Stimulated activated CD4-positive, alpha-beta T cell treated with anti-CD3 and anti-CD28 coated beads, Interleukin-1b, Interleukin-23, amount 100 ng/mL, for 4 hours (primary cell): ENCODE measurements around the gene TMEM82.
"Not testable (repeated sequence)": the region's sequence is repeated elsewhere in the genome, so short reads cannot be mapped to it uniquely, and the experiment has no call there.

ENCODE experiments used
- DNase-seq, 2 donors: peaks; one replicate each; pipeline ENCODE4 v3.0.0-alpha.2; 2020; ENCODE audit warnings: low read depth in 2 of 2

The TMEM82 gene

GRCh38 chr1:15742339-15742801, at the start of gene TMEM82:
TMEM82 (plus strand) TSS chr1:15742499; CDS start chr1:15742560, 61 bp downstream.
- no peak for DNase-seq

- DNase-seq: no peak
These were observed 48.9 kb upstream of the TMEM82 start for GRCh38 chr1:15693371-15693770.

- DNase-seq: peak in 1 of 2 donors; percentile 17
These were observed 45.3 kb upstream of the TMEM82 start for GRCh38 chr1:15696956-15697521.

DNA sequence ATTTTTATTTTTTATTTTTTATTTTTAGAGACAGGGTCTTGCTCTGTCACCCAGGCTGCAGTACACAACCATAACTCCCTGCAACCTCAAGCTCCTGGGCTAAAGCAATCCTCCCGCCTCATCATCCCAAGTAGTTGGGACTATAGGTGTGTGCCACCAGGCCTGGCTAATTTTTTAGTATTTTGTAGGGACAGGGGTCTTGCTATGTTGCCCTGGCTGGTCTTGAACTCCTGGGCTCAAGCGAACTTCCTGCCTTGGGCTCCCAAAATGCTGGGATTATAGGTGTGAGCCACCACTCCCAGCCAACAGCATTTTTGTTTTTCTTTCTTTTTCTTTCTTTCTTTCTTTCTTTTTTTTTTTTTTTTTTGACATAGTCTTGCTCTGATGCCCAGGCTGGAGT, 44.1 kb upstream of the TMEM82 start:
- DNase-seq: no peak

- not testable (repeated sequence) for DNase-seq
These were observed 43.0 kb upstream of the TMEM82 start for GRCh38 chr1:15699321-15699720.

- no peak for DNase-seq
These were observed 41.8 kb upstream of the TMEM82 start for GRCh38 chr1:15700508-15700907.

GRCh38 chr1:15701784-15702183, 40.5 kb upstream of the TMEM82 start:
- DNase-seq: no peak

- no peak for DNase-seq
These were observed 39.4 kb upstream of the TMEM82 start for GRCh38 chr1:15702722-15703550.

- no peak for DNase-seq
These were observed 38.7 kb upstream of the TMEM82 start for GRCh38 chr1:15703562-15703961.

- no peak for DNase-seq
These were observed 37.6 kb upstream of the TMEM82 start for GRCh38 chr1:15704526-15705183.

- DNase-seq: no peak
These were observed 37.1 kb upstream of the TMEM82 start for GRCh38 chr1:15705184-15705566.

DNA sequence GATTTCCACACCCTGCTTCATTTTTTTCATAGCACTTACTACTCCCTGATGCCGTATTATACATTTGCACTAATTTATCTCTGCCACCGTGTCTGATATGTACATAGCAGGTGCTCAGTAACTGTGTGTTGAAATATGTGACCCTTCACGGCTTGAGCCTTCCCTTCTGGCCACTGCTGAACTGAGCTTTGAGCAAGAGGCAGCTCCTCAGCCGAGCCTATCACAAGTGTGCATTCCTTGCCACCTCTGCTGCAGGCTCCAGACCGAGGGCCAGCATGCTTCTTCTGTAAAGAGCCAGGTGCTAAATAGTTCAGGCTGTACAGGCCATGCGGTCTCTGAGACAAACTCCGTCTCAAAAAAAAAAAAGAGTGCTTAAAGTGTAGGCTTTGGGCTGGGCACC, 35.5 kb upstream of the TMEM82 start:
- DNase-seq: no peak

DNA sequence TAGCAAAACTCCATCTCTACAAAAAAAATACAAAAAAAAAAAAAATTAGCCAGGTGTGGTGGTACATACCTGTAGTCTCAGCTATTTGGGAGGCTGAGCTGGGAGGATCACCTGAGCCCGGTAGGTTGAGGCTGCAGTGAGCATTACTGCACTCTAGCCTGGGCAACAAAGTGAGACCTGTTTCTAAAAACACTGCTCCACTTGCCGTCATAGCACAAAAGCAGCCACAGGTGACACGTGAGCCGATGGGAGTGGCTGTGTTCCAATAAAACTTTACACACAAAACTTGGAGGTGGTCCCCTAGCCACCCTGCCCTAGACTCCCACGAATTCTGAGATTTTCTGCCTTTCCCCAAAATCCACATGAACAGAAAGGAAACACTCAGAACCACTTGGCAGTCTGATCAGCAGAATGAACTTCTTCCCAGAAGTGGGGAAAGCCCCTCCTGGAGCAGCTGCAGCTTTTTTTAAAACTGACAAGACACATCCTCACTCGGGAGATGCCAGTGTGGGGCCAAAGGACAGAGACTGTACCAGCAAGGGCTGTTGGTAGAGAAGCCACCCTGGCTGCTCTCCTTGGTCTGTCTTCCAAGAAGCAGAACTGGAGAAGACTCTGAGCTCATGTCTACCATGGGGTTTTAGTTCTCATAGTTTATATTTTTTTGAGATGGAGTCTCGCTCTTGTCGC, 34.9 kb upstream of the TMEM82 start:
- DNase-seq: no peak

GRCh38 chr1:15708486-15709137, 33.7 kb upstream of the TMEM82 start:
- no peak for DNase-seq

DNA sequence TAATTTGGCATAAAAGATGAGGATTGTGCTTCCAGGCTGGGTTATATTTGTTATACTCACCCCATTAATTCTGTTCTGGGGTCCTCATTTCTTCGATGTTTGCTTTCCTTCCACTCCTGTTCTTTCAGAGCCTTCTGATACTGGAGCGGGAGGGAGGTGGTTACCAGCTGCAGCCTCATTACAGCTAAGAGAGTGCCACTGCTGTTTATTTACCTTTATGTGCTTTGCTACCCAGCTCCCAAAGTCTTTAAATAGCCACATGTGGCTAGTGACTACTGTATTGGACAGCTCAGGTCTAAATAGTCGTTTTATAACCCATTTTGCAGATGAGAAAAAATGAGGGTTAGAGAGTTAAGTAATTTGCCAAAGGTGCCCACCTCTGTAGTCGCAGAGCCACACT, 33.1 kb upstream of the TMEM82 start:
- no peak for DNase-seq

DNA sequence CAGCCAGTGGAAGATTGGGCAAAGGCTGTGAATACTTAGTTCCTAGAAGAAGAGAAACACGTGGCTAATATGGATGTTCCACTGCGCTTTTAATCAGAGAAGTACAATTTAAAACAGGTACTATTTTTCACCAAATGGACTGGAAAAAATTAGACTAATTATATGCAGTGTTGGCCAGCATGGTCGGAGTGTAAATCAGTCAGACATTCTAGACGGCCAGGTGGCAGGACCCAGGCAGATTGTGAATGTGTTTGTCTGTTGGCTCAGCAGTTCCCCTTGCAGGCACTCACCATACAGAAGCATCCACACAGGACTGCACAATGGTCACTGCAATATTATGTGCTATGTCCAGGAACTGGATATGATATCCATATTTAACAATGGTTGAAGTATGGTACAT, 30.1 kb upstream of the TMEM82 start:
- no peak for DNase-seq

DNA sequence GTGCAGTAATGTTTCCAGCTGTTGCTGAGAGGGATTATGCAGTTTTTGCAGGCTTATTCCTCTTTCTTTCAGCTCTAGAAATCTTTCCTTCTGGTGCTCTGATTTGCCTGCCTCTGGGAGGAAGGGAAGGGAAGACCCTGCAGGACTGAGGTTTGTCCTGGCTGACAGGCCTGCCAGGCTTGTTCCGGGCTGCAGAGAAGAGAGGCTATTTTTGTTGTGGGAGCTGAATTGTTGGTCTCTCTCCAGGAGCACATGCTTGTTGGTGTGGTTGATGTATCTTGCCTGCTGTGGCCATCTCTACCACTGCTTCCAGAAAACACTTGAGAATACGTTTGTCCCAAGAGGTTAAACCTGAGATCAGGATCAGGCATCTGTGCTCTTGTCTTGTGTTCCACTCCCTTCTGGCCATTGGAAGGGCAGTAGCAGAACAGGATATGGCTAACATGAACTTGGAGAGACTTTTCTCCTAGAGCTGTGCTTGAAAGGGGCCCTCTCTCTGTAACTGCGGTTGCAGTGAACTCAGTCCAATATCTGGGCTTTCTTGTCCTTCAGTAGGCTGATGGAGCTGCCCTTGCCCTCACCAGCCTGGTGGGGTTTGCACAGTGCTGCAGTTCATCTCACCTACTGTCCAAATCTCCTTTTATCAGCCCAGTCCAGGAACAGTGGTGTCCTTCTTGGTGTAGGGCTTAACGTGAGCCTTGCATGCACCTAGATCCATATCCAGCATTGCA, 27.7 kb upstream of the TMEM82 start:
- no peak for DNase-seq

DNA sequence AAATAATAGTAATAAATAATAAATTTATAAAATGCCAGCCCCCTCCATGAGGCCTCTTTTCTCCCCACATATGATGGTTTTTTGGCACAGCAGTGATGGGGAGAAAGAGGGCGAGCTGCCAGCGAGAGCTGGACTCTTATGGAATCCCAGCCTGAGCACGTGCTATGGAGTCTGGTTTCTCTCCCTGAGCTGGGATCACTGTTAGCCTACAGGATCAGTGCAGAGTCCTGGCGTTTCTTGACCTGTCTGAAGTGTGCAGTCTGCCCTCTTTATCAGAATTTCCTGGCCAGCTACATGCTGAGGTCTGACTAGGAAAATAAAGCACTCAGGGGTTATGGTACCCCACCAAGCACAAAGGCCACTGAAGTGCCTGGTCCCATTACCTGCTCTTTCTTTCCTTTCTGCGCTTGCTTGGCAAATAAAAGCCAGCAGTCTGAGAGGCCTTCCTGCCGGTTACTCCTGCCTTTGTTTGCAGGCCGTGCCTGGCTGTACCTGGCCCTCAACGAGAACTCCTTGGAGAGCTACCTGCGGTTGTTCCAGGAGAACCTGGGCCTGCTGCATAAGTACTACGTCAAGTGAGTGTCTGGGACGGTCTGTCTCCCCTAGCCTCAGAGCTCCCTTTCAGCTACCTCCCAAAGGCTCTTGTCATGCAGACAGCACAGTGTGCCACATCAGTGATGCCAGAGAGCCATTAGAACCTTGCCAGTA, 24.7 kb upstream of the TMEM82 start:
- no peak for DNase-seq

DNA sequence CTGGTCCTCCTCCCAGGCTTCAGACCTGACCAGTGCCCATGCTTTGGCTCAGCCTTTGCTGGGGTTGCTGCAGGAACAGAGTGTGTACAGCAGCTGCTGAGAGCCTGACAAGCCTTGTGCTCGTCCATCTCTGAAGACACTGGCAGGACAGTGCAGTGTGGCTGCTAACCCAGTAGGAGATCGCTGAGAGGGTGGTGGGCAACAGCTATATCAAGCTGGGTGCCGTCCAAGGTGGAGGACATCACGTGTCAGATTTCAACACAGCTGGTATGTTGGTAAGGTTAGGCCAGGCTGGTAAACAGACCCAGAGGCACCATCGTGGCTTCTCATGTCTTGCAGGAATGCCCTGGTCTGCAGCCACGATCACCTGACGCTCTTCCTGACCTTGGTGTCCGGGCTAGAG, 24.1 kb upstream of the TMEM82 start:
- DNase-seq: no peak

- no peak for DNase-seq
These were observed 22.7 kb upstream of the TMEM82 start for GRCh38 chr1:15719381-15720120.
